HEK293 (cell line): Measurements from ENCODE around the gene PAX3.

Source experiments
- YY1 ChIP-seq: fragments of 450-650 bp; formaldehyde crosslinking; IDR thresholded peaks from 2 replicates; pipeline ENCODE4 v1.5.1; 2018; ENCODE audit warnings: missing biosample characterization, missing genetic modification characterization
- ZNF121 ChIP-seq: fragments of 450-650 bp; formaldehyde crosslinking; IDR thresholded peaks from 2 replicates; pipeline ENCODE4 v1.5.1; 2016; ENCODE audit warnings: missing biosample characterization, missing genetic modification characterization
- ZNF23 ChIP-seq: fragments of 450-650 bp; formaldehyde crosslinking; IDR thresholded peaks from 2 replicates; pipeline ENCODE4 v1.5.1; 2016; ENCODE audit warnings: missing biosample characterization, missing genetic modification characterization, borderline replicate concordance
- ZNF24 ChIP-seq: fragments of 450-650 bp; formaldehyde crosslinking; IDR thresholded peaks from 2 replicates; pipeline ENCODE4 v1.5.1; 2016; ENCODE audit warnings: missing biosample characterization, missing genetic modification characterization
- ZNF324 ChIP-seq: fragments of 450-650 bp; formaldehyde crosslinking; IDR thresholded peaks from 2 replicates; pipeline ENCODE4 v1.5.1; 2016; ENCODE audit warnings: missing biosample characterization, missing genetic modification characterization
- ZNF707 ChIP-seq: fragments of 450-650 bp; formaldehyde crosslinking; IDR thresholded peaks from 2 replicates; pipeline ENCODE4 v1.5.1; 2016; ENCODE audit warnings: missing biosample characterization, missing genetic modification characterization
- ZNF747 ChIP-seq: fragments of 450-650 bp; formaldehyde crosslinking; IDR thresholded peaks from 2 replicates; pipeline ENCODE4 v1.5.1; 2016; ENCODE audit warnings: missing biosample characterization, missing genetic modification characterization
- TF ChIP-seq, protein P1 (sequence below): fragments of 450-650 bp; formaldehyde crosslinking; IDR thresholded peaks from 2 replicates; pipeline ENCODE4 v1.5.1; 2016; ENCODE audit warnings: missing biosample characterization, missing genetic modification characterization
- TF ChIP-seq, protein P2 (sequence below): fragments of 450-650 bp; formaldehyde crosslinking; IDR thresholded peaks from 2 replicates; pipeline ENCODE4 v1.5.1; 2016; ENCODE audit warnings: missing biosample characterization, missing genetic modification characterization

- TF ChIP-seq, protein P1, sequence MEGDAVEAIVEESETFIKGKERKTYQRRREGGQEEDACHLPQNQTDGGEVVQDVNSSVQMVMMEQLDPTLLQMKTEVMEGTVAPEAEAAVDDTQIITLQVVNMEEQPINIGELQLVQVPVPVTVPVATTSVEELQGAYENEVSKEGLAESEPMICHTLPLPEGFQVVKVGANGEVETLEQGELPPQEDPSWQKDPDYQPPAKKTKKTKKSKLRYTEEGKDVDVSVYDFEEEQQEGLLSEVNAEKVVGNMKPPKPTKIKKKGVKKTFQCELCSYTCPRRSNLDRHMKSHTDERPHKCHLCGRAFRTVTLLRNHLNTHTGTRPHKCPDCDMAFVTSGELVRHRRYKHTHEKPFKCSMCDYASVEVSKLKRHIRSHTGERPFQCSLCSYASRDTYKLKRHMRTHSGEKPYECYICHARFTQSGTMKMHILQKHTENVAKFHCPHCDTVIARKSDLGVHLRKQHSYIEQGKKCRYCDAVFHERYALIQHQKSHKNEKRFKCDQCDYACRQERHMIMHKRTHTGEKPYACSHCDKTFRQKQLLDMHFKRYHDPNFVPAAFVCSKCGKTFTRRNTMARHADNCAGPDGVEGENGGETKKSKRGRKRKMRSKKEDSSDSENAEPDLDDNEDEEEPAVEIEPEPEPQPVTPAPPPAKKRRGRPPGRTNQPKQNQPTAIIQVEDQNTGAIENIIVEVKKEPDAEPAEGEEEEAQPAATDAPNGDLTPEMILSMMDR (tag by site-specific recombination): no peak
- TF ChIP-seq ZNF747 (no peak), ZNF24 (no peak), ZNF121 (tag by site-specific recombination) (no peak), YY1 (tag by site-specific recombination) (no peak), ZNF23 (no peak), ZNF324 (no peak), ZNF707 (tag by site-specific recombination) (no peak)
- TF ChIP-seq, protein P2, sequence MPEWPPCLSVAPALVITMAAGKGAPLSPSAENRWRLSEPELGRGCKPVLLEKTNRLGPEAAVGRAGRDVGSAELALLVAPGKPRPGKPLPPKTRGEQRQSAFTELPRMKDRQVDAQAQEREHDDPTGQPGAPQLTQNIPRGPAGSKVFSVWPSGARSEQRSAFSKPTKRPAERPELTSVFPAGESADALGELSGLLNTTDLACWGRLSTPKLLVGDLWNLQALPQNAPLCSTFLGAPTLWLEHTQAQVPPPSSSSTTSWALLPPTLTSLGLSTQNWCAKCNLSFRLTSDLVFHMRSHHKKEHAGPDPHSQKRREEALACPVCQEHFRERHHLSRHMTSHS: no peak
These were observed 81.1 kb downstream of the PAX3 start for GRCh38 chr2:222217712-222218111.
